Stimulated activated naive CD8-positive, alpha-beta T cell treated with anti-CD3 and anti-CD28 coated beads, Interleukin-15, Interleukin-2, amounts not matched to agents 100 ng/mL and 50 ng/mL, for 24 hours (primary cell): ENCODE data around the gene AKAP12.
"Not testable (repeated sequence)": the region's sequence is repeated elsewhere in the genome, so short reads cannot be mapped to it uniquely, and the experiment has no call there.

Source experiments
- H3K27ac Mint-ChIP-seq: one replicate; pipeline ENCODE4 v1.8.0; 2021; ENCODE audit warnings: mild to moderate bottlenecking, mixed read lengths
- H3K27me3 Mint-ChIP-seq: one replicate; pipeline ENCODE4 v1.8.0; 2021; ENCODE audit warnings: mixed read lengths
- H3K36me3 Mint-ChIP-seq: one replicate; pipeline ENCODE4 v1.8.0; 2021; ENCODE audit warnings: low read depth, mixed read lengths
- H3K4me1 Mint-ChIP-seq: one replicate; pipeline ENCODE4 v1.8.0; 2021; ENCODE audit warnings: low read depth, mixed read lengths
- H3K4me3 Mint-ChIP-seq: one replicate; pipeline ENCODE4 v1.8.0; 2021; ENCODE audit warnings: mild to moderate bottlenecking, mixed read lengths
- H3K9me3 Mint-ChIP-seq: one replicate; pipeline ENCODE4 v1.8.0; 2021; ENCODE audit warnings: mixed read lengths

AKAP12 gene

DNA sequence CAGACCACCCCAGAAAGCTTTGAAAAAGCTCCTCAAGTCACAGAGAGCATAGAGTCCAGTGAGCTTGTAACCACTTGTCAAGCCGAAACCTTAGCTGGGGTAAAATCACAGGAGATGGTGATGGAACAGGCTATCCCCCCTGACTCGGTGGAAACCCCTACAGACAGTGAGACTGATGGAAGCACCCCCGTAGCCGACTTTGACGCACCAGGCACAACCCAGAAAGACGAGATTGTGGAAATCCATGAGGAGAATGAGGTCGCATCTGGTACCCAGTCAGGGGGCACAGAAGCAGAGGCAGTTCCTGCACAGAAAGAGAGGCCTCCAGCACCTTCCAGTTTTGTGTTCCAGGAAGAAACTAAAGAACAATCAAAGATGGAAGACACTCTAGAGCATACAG is 112.0 kb downstream of the AKAP12 start:
- Mint-ChIP-seq H3K36me3 (no peaks in the 10 kb centered on the region), H3K4me3 (no peak overlapping the region)

DNA sequence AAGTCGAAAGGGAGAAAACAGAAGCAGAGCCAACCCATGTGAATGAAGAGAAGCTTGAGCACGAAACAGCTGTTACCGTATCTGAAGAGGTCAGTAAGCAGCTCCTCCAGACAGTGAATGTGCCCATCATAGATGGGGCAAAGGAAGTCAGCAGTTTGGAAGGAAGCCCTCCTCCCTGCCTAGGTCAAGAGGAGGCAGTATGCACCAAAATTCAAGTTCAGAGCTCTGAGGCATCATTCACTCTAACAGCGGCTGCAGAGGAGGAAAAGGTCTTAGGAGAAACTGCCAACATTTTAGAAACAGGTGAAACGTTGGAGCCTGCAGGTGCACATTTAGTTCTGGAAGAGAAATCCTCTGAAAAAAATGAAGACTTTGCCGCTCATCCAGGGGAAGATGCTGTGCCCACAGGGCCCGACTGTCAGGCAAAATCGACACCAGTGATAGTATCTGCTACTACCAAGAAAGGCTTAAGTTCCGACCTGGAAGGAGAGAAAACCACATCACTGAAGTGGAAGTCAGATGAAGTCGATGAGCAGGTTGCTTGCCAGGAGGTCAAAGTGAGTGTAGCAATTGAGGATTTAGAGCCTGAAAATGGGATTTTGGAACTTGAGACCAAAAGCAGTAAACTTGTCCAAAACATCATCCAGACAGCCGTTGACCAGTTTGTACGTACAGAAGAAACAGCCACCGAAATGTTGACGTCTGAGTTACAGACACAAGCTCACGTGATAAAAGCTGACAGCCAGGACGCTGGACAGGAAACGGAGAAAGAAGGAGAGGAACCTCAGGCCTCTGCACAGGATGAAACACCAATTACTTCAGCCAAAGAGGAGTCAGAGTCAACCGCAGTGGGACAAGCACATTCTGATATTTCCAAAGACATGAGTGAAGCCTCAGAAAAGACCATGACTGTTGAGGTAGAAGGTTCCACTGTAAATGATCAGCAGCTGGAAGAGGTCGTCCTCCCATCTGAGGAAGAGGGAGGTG is 112.9 kb downstream of the AKAP12 start:
- H3K4me3 Mint-ChIP-seq = no peak overlapping the region
- H3K27ac Mint-ChIP-seq = no peak overlapping the region
- H3K27me3 Mint-ChIP-seq = no peaks in the 10 kb centered on the region
- H3K36me3 Mint-ChIP-seq = peaks cover under 1% of the 10 kb centered on the region
- no peaks in the 10 kb centered on the region for H3K9me3 Mint-ChIP-seq
- H3K4me1 Mint-ChIP-seq = no peaks in the 10 kb centered on the region

More for the DNA sequence above, 112.0 kb downstream of the AKAP12 start:
- Mint-ChIP-seq H3K9me3 (no peaks in the 10 kb centered on the region), H3K27ac (no peak overlapping the region), H3K4me1 (no peaks in the 10 kb centered on the region), H3K27me3 (no peaks in the 10 kb centered on the region)

GRCh38 chr6:151353795-151354194 is 114.0 kb downstream of the AKAP12 start:
- Mint-ChIP-seq H3K27ac (no peak overlapping the region), H3K27me3 (no peaks in the 10 kb centered on the region), H3K4me1 (peaks cover 4% of the 10 kb centered on the region), H3K36me3 (peaks cover 3% of the 10 kb centered on the region), H3K9me3 (no peaks in the 10 kb centered on the region), H3K4me3 (no peak overlapping the region)

GRCh38 chr6:151356983-151357382 is 117.2 kb downstream of the AKAP12 start:
- not testable (repeated sequence) for H3K27ac Mint-ChIP-seq, H3K4me1 Mint-ChIP-seq, H3K27me3 Mint-ChIP-seq, H3K9me3 Mint-ChIP-seq, H3K4me3 Mint-ChIP-seq
- peaks cover 18% of the 10 kb centered on the region for H3K36me3 Mint-ChIP-seq

- Mint-ChIP-seq H3K27me3 (no peaks in the 10 kb centered on the region), H3K27ac (no peak overlapping the region), H3K9me3 (no peaks in the 10 kb centered on the region), H3K4me1 (peaks cover 4% of the 10 kb centered on the region), H3K36me3 (peaks cover 24% of the 10 kb centered on the region), H3K4me3 (no peak overlapping the region)
Measured at GRCh38 chr6:151357758-151358436, 118.1 kb downstream of the AKAP12 start.

DNA sequence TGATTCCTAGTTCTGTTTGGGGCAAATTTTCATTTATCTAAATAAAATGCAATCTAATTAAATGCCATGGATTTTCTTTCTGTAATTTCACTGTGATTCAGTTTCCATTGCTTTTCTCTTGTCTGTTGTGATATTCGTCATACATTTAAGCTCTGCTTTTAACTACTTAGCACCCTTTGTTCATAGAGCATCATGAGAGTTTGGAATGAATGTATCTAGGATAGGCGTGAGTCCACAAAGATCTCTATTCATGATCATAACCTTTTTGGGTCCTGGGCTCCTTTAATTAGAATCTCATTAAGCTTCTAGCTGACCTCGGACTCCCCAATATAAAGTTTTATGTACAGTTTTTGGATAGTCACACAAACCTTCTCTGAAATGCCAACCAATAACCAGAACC is 118.7 kb downstream of the AKAP12 start:
- H3K4me3 Mint-ChIP-seq = no peak overlapping the region
- H3K36me3 Mint-ChIP-seq = peaks cover 30% of the 10 kb centered on the region
- H3K4me1 Mint-ChIP-seq = peaks cover 4% of the 10 kb centered on the region
- no peak overlapping the region for H3K27ac Mint-ChIP-seq
- no peaks in the 10 kb centered on the region for H3K9me3 Mint-ChIP-seq
- no peaks in the 10 kb centered on the region for H3K27me3 Mint-ChIP-seq

- Mint-ChIP-seq H3K27me3 (no peaks in the 10 kb centered on the region), H3K9me3 (no peaks in the 10 kb centered on the region), H3K4me3 (no peak overlapping the region), H3K4me1 (peaks cover 4% of the 10 kb centered on the region), H3K27ac (no peak overlapping the region), H3K36me3 (peaks cover 38% of the 10 kb centered on the region)
Measured at GRCh38 chr6:151359486-151359885, 119.7 kb downstream of the AKAP12 start.

DNA sequence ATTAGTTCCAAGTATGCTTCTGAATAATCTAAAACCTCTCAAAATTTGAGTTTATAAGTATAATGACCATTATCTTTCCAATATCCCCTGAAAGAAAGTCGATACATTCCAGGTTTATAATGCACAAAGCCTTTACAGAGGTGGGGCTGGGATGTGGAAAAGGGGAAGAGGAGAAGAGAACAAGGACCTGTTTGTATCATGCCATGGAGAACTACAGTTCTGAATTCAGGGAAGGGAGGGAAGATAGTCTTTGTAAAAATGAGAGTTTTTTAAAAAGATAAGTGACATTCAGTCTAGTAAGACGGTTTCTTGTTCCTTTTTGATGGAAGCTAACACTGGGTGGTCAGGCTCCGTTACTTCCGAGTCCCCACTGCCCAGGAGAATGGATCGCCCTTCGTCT is 125.5 kb downstream of the AKAP12 start:
- Mint-ChIP-seq H3K9me3 (no peaks in the 10 kb centered on the region), H3K4me3 (no peak overlapping the region), H3K36me3 (peaks cover 65% of the 10 kb centered on the region), H3K27ac (no peak overlapping the region), H3K4me1 (no peaks in the 10 kb centered on the region), H3K27me3 (no peaks in the 10 kb centered on the region)

DNA sequence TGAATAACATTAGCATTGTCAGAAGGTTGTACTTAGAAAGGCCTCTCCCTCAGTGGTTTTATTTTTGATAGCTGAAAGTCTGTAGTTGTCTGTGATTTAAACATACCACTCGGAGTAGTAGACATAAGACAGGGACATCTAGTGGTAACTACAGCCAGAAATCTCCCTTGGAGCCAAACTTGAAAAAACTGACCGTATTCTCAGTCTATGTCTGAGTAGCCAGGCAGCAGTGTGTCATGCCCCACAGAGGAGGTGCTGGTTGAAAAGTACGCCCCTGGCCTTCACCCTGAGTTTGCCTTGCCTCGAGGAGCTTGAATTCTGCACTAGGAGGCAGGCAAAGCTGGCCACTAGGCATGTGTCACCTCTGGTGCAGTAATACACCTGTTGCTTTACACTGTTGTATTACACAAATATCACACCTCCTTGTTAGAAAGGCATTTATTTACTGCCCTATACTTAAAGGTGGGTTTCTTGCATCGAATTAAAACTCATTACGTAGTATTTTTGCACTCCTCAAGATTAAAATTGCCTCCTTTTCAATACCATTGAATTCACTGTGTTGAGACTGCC is 130.8 kb downstream of the AKAP12 start:
- peaks cover 46% of the 10 kb centered on the region for H3K4me1 Mint-ChIP-seq
- no peak overlapping the region for H3K4me3 Mint-ChIP-seq
- no peaks in the 10 kb centered on the region for H3K27me3 Mint-ChIP-seq
- no peaks in the 10 kb centered on the region for H3K9me3 Mint-ChIP-seq
- H3K27ac Mint-ChIP-seq = no peak overlapping the region
- peaks cover 54% of the 10 kb centered on the region for H3K36me3 Mint-ChIP-seq

DNA sequence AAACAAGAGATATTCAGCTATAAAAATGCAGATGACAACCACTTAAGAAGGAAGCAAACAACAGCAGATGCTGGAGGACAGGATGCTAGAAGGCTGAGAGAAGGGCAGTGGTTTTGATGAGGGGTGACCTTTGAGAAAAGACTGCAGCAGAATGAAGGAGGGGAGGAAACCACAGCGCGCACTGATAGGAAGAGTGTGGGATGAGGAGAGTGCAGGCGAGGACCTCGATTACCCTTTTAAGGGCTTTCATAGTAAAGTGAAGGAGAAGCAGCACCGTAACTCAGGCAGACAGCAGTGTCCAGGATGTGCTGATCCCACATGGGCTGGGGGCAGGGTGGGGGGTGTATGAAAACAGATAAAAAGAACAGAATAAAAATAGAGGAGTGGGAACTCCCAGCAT is 132.4 kb downstream of the AKAP12 start:
- Mint-ChIP-seq H3K9me3 (no peaks in the 10 kb centered on the region), H3K4me3 (peak overlapping the region; percentile 76), H3K27me3 (no peaks in the 10 kb centered on the region), H3K4me1 (peaks cover 62% of the 10 kb centered on the region), H3K36me3 (peaks cover 45% of the 10 kb centered on the region), H3K27ac (peak overlapping the region; percentile 88)

DNA sequence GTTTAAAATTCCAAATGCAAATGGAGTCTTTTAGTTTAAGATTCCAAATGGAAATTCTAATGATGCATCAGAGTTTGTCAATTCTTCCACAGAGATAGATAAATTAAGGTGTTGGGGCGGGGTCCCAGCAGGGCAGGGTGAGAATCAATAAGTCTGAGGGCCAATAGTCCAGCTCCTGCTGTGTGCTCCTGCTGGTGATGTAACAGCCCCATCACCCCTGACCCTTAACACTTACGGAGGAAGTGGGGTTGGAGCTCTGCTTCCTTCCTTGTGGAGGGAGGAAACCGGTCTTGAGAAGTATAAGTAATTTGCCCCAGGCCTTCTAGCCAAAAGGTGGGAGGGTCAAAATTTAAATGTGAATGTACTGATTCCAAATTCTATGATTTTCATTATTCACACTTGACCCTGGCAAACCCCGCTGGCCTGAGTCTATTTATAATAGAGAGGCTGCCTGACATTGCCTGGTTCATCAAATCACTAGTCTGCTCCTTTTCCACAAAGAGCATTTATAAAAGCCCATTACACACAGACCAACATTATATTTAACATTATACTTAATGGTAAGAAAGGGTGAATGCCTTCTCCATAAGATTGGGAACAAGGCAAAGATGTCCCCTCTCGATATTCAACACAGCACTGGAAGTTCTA is 134.4 kb downstream of the AKAP12 start:
- Mint-ChIP-seq H3K27me3 (no peaks in the 10 kb centered on the region), H3K36me3 (peaks cover 45% of the 10 kb centered on the region), H3K4me1 (peaks cover 75% of the 10 kb centered on the region), H3K4me3 (peak overlapping the region; percentile 66), H3K9me3 (no peaks in the 10 kb centered on the region), H3K27ac (peak overlapping the region; percentile 78)

DNA sequence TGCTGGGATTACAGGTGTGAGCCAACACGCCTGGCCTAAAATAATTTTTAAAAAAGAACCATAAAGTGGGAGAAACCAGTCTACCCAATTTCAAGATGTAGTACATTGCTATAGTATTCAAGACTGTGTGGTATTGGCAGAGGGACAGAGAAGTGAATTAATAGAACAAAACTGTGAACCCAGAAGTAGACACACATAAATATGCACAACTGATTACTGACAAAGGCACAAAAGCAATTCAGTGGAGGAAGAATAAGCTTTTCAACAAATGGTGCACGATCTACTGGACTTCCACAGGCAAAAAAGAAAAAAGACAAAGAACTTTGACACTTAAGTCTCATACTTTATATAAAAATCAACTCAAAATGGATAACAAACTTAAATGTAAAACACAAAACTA is 136.1 kb downstream of the AKAP12 start:
- Mint-ChIP-seq H3K27me3 (no peaks in the 10 kb centered on the region), H3K4me1 (peaks cover 92% of the 10 kb centered on the region), H3K36me3 (peaks cover 41% of the 10 kb centered on the region), H3K27ac (no peak overlapping the region), H3K9me3 (no peaks in the 10 kb centered on the region), H3K4me3 (no peak overlapping the region)

DNA sequence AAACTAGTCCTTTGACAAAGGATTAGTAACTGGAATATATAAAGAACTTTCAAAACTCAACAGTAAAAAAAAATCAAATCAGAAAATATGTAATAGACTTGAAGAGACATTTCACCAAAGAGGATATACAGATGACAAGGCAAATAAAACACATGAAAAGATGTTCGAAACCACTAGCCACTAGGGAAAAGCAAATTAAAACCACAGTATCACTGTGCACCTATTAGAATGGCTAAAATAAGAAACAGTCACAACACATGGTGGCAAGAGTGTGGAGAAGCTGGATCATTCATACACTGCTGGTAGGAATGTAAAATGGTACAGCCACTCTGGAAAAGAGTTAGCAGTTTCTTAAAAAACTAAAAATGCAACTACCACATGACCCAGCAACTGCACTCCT is 136.7 kb downstream of the AKAP12 start:
- no peaks in the 10 kb centered on the region for H3K27me3 Mint-ChIP-seq
- peak overlapping the region; percentile 50 for H3K27ac Mint-ChIP-seq
- H3K9me3 Mint-ChIP-seq = no peaks in the 10 kb centered on the region
- H3K4me3 Mint-ChIP-seq = peak overlapping the region; percentile 8
- H3K4me1 Mint-ChIP-seq = peaks cover 92% of the 10 kb centered on the region
- peaks cover 37% of the 10 kb centered on the region for H3K36me3 Mint-ChIP-seq

GRCh38 chr6:151377095-151377494 is 137.3 kb downstream of the AKAP12 start:
- Mint-ChIP-seq H3K4me1 (peaks cover 89% of the 10 kb centered on the region), H3K27ac (peak overlapping the region; percentile 50), H3K4me3 (no peak overlapping the region), H3K27me3 (no peaks in the 10 kb centered on the region), H3K36me3 (peaks cover 31% of the 10 kb centered on the region), H3K9me3 (no peaks in the 10 kb centered on the region)
